ENCODE data around the gene VWA8. TPM values are rescaled to one million over a fixed set of nuclear protein-coding genes. Genes with fewer than 3 reads are reported as not detected.
"Not testable (repeated sequence)": the region's sequence is repeated elsewhere in the genome, so short reads cannot be mapped to it uniquely, and the experiment has no call there.

VWA8 gene
- polyA plus RNA-seq, 1 experiment, result 12.4 TPM

DNA sequence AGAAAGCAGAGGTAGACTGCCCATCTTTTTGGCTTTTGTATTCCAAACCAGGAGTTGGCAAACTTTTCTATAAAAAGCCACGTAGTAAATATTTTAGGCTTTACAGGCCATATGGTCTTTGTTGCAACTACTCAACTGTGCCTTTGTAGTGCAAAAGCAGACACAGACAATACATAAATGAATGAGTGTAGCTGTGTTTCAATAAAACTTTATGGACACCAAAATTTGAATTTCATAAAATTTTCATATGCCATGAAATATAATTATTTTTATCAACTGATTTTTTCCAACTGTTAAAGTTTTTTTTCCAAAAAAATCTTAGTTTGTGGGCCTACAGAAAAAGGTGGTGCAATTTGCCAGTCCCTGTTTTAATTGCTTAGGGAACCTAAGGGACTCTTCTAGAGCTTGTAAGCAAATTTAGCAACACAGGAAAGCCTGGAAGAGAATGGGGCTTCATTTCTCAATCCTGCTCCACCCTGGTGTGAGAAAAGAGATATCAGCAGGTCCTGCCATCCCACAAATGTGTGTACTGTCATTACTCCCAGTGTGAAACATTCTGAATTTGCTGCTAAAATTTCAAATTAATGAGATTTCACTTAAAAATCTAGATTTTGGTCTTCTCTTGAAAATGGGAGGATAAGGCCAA is 309.4 kb downstream of the VWA8 start:
- DNase-seq (ENCODE audit: low read depth, low spot score), result no peak
- Histone ChIP-seq H3K27ac (ENCODE audit: low read depth, low read length) (no peak overlapping the region), H3K4me3 (ENCODE audit: low read depth, low read length) (no peak overlapping the region), H3K9me3 (ENCODE audit: control insufficient read depth, insufficient read depth, low read length) (no peaks in the 10 kb centered on the region), H3K27me3 (ENCODE audit: control insufficient read depth, insufficient read depth, low read length) (no peaks in the 10 kb centered on the region)
- ChIA-PET CTCF (interaction anchor here (1.5 to 8.4 kb wide), 13 partner anchors 17 to 597 kb away, joined by 3 to 93 read pairs (median 8); partner anchors contain the start of gene RGCC), POLR2A (no interaction called here)
- TF ChIP-seq, protein P1, sequence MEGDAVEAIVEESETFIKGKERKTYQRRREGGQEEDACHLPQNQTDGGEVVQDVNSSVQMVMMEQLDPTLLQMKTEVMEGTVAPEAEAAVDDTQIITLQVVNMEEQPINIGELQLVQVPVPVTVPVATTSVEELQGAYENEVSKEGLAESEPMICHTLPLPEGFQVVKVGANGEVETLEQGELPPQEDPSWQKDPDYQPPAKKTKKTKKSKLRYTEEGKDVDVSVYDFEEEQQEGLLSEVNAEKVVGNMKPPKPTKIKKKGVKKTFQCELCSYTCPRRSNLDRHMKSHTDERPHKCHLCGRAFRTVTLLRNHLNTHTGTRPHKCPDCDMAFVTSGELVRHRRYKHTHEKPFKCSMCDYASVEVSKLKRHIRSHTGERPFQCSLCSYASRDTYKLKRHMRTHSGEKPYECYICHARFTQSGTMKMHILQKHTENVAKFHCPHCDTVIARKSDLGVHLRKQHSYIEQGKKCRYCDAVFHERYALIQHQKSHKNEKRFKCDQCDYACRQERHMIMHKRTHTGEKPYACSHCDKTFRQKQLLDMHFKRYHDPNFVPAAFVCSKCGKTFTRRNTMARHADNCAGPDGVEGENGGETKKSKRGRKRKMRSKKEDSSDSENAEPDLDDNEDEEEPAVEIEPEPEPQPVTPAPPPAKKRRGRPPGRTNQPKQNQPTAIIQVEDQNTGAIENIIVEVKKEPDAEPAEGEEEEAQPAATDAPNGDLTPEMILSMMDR (IDR thresholded peaks at IDR 0.05; ENCODE audit: low read depth, low read length), result no peak

DNA sequence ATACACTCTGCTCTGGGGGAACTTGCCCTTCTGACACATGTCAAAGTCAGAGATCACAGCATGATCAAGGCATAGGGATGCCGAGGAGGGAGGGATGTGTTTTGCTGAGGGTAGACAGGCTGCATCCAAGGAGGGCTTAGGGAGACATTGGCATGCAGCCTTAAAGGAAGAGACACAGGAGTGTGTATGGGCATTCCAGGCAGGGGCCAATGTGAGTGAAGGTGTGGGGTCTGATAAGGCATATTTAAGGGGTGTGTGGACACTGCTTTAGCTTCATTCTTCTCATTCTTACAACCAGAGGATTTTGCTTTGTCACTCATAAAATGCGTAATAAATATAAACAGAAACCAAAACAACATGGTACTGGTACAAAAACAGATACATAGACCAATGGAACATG is 310.2 kb downstream of the VWA8 start:
- DNase-seq (ENCODE audit: low read depth, low spot score), result no peak
- Histone ChIP-seq H3K27ac (ENCODE audit: low read depth, low read length) (no peak overlapping the region), H3K4me3 (ENCODE audit: low read depth, low read length) (no peak overlapping the region), H3K9me3 (ENCODE audit: control insufficient read depth, insufficient read depth, low read length) (no peaks in the 10 kb centered on the region), H3K27me3 (ENCODE audit: control insufficient read depth, insufficient read depth, low read length) (no peaks in the 10 kb centered on the region)
- TF ChIP-seq, protein P1 (IDR thresholded peaks at IDR 0.05; ENCODE audit: low read depth, low read length), result no peak
- POLR2A ChIA-PET, result interaction anchor here (0.7 kb wide), 1 partner anchor 421 kb away, joined by 3 read pairs; no protein-coding TSS in a partner anchor
- CTCF ChIA-PET, result interaction anchor here (0.8 to 8.4 kb wide), 7 partner anchors 37 to 296 kb away, joined by 3 to 93 read pairs (median 5); partner anchors contain the start of gene RGCC

DNA sequence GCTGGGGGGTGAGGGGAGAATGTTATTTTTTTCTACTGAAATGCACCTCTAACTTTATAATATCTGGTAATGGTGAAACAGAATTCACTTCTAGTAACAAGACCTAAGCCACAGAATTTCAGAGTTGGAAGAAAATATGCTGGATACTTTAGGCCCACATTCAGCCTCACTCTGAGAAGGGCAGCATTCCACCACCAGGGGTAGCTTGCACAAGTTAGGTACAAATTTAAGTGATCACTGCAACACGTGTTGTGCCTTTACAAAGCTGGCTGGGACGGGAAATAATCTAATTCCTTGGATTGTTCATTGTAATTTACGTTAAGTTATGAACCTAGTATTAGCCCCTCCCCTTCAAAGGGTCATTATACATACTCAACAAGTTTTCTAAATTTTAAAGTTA is 311.2 kb downstream of the VWA8 start:
- TF ChIP-seq, protein P1 (IDR thresholded peaks at IDR 0.05; ENCODE audit: low read depth, low read length), result peak; percentile 50
- POLR2A ChIA-PET, result no interaction called here
- Histone ChIP-seq H3K27ac (ENCODE audit: low read depth, low read length) (no peak overlapping the region), H3K4me3 (ENCODE audit: low read depth, low read length) (no peak overlapping the region), H3K27me3 (ENCODE audit: control insufficient read depth, insufficient read depth, low read length) (no peaks in the 10 kb centered on the region), H3K9me3 (ENCODE audit: control insufficient read depth, insufficient read depth, low read length) (no peaks in the 10 kb centered on the region)
- CTCF ChIA-PET, result interaction anchor here (0.6 to 8.4 kb wide), 6 partner anchors 36 to 461 kb away, joined by 3 to 93 read pairs (median 4); partner anchors contain the start of gene RGCC
- DNase-seq (ENCODE audit: low read depth, low spot score), result no peak

DNA sequence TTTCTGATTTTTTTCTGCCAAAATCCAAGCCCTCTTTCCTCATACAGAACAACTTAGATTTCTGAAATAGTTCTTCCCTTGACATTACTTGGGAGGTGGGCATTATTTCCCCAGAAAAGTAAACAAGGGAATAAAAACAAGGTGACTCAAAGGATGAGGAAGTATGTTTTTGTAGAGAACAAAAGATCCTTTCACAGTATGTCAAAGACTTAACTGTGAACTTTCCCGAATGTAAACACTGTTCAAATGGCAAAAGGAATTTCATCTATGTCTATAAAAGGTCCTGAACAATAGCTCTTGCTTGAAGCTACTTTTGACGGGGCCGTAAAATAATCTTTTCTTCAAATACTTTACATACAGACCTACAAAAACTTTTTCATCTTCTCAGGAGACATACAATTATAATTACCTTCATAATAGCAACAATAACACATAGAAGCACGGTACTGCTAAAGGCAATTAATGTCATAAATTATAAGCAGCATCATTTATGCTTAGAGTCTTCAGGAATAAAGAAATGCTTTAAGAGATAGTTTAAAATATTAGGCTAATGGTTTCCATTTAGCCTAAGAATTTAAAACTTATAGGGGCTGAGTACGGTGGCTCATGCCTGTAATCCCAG is 312.5 kb downstream of the VWA8 start:
- H3K27ac ChIP-seq (ENCODE audit: low read depth, low read length), result no peak overlapping the region
- H3K27me3 ChIP-seq (ENCODE audit: control insufficient read depth, insufficient read depth, low read length), result no peaks in the 10 kb centered on the region
- no peak overlapping the region for H3K4me3 ChIP-seq (ENCODE audit: low read depth, low read length)
- DNase-seq (ENCODE audit: low read depth, low spot score), result peak; percentile 21
- CTCF ChIA-PET, result interaction anchor here (0.6 to 8.4 kb wide), 7 partner anchors 19 to 299 kb away, joined by 3 to 93 read pairs (median 5); partner anchors contain the start of gene RGCC
- TF ChIP-seq, protein P1 (IDR thresholded peaks at IDR 0.05; ENCODE audit: low read depth, low read length), result no peak
- POLR2A ChIA-PET, result no interaction called here
- no peaks in the 10 kb centered on the region for H3K9me3 ChIP-seq (ENCODE audit: control insufficient read depth, insufficient read depth, low read length)

DNA sequence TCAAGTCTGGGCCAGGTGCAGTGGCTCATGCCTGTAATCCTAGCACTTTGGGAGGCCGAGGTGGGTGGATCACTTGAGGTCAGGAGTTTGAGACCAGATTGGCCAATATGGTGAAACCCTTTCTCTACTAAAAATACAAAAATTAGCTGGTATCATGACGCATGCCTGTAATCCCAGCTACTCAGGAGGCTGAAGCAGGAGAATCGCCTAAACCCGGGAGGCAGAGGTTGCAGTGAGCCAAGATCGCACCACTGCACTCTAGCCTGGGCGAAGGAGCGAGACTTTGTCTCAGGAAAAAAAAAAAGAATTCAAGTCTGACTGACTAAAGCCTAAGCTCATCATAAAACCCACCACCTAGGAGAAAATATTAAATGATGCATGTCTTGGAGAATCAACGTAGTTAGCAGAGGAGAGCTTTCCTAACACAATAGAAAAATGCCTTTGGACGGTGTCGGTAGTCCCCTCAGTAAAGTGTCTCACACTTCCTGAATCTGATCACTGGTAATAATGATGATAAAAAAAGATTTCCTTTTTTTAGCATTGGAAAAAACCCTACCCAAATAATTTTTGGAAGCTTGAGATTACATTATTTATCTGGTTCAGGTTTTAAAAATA is 313.1 kb downstream of the VWA8 start:
- not testable (repeated sequence) for H3K27me3 ChIP-seq (ENCODE audit: control insufficient read depth, insufficient read depth, low read length); H3K9me3 ChIP-seq (ENCODE audit: control insufficient read depth, insufficient read depth, low read length); H3K4me3 ChIP-seq (ENCODE audit: low read depth, low read length); DNase-seq (ENCODE audit: low read depth, low spot score)
- CTCF ChIA-PET, result interaction anchor here (0.7 to 8.4 kb wide), 6 partner anchors 19 to 236 kb away, joined by 3 to 93 read pairs (median 6); partner anchors contain the start of gene RGCC
- peak overlapping the region; percentile 63 for H3K27ac ChIP-seq (ENCODE audit: low read depth, low read length)
- POLR2A ChIA-PET, result interaction anchor here (0.6 kb wide), 1 partner anchor 14 kb away, joined by 3 read pairs; no protein-coding TSS in a partner anchor
